ENCODE measurements around the gene DHRS2. TPM values are rescaled to one million over a fixed set of nuclear protein-coding genes. Genes with fewer than 3 reads are reported as not detected.

The DHRS2 gene
- total RNA-seq, 1 donor from 2014 or later = 0.69 TPM

GRCh38 chr14:23663127-23663526 lies 27.0 kb downstream of the DHRS2 start:
- TF ChIP-seq CTCF (conservative IDR thresholded peaks at IDR 0.05; ENCODE audit: low read depth, low read length) = no peak
- no peak overlapping the region for H3K4me3 ChIP-seq (ENCODE audit: low read depth, low read length)
- DNase-seq (ENCODE audit: low read depth) = no peak

GRCh38 chr14:23663711-23664110 lies 27.5 kb downstream of the DHRS2 start:
- H3K4me3 ChIP-seq (ENCODE audit: low read depth, low read length) = no peak overlapping the region
- DNase-seq (ENCODE audit: low read depth) = no peak
- no peak for TF ChIP-seq CTCF (conservative IDR thresholded peaks at IDR 0.05; ENCODE audit: low read depth, low read length)

GRCh38 chr14:23664207-23664885 lies 28.2 kb downstream of the DHRS2 start:
- no peak overlapping the region for H3K4me3 ChIP-seq (ENCODE audit: low read depth, low read length)
- no peak for TF ChIP-seq CTCF (conservative IDR thresholded peaks at IDR 0.05; ENCODE audit: low read depth, low read length)

GRCh38 chr14:23665302-23666016 lies 29.3 kb downstream of the DHRS2 start:
- no peak for TF ChIP-seq CTCF (conservative IDR thresholded peaks at IDR 0.05; ENCODE audit: low read depth, low read length)
- DNase-seq (ENCODE audit: low read depth) = no peak

More at GRCh38 chr14:23664207-23664885, 28.2 kb downstream of the DHRS2 start:
- DNase-seq (ENCODE audit: low read depth) = no peak

GRCh38 chr14:23667134-23667533 lies 31.0 kb downstream of the DHRS2 start:
- no peak overlapping the region for H3K4me3 ChIP-seq (ENCODE audit: low read depth, low read length)
- TF ChIP-seq CTCF (conservative IDR thresholded peaks at IDR 0.05; ENCODE audit: low read depth, low read length) = no peak
- DNase-seq (ENCODE audit: low read depth) = no peak

More at GRCh38 chr14:23665302-23666016, 29.3 kb downstream of the DHRS2 start:
- H3K4me3 ChIP-seq (ENCODE audit: low read depth, low read length) = no peak overlapping the region

GRCh38 chr14:23669441-23669840 lies 33.3 kb downstream of the DHRS2 start:
- DNase-seq (ENCODE audit: low read depth) = no peak
- no peak overlapping the region for H3K4me3 ChIP-seq (ENCODE audit: low read depth, low read length)
- no peak for TF ChIP-seq CTCF (conservative IDR thresholded peaks at IDR 0.05; ENCODE audit: low read depth, low read length)
